ENCODE data around the gene SMIM7.
"Not testable (repeated sequence)": the region's sequence is repeated elsewhere in the genome, so short reads cannot be mapped to it uniquely, and the experiment has no call there.

The SMIM7 gene

DNA sequence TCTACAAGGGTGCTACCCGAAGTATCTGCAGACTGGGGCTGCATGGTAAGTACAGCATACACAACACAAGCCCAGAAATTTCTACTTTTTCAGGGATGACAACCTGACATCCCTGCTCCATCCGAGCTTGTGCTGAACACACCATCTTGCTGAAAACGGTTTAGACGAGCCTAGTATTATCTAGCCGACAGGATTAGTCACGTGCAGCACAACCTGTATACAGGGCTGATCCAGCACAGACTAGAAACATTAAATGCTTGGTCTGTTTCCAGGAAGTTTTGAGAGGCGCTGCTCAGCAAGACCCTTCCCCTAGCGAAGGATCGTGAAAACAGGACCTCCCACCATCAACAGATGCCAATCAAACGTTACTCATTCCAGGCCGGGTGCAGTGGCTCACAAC lies 4.2 kb downstream of the SMIM7 start:
- no peak for DNase-seq

DNA sequence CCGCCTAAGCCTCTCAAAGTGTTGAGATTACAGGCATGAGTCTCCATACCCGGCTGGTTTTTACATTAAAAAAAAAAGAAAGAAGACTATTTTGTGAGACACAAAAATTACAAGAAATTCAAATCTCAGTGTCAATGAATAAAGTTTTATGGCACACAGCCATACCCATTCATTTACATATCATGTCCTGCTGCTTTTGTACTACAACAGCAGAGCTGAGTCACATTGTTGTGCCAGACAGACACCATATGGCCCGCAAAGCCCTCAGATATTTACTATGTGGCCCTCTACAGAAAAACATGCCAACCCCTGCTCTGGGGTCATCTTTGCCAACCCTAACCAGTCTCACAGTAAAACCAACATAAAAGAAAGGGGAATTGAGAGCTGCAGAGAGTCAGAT lies 5.3 kb downstream of the SMIM7 start:
- no peak for DNase-seq

DNA sequence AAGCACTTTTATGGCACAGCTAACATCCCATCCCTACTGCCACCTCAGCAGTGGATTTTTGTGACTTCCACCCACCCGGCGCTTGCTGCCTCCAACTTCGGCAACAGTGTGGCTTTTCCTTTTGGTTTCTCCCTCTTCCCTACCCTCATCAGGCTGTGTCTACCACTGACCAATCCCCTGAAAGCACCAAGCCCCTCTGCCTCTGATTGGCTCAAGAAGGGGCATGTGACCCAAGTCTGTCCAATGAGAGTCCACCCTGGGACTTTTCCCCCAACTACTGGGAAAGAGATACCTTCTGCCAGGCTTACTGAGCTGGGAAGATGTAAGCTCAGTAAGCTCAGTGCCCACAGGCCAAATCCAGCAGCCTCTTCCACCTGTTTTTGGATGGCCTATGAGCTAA lies 5.8 kb downstream of the SMIM7 start:
- no peak for DNase-seq

DNA sequence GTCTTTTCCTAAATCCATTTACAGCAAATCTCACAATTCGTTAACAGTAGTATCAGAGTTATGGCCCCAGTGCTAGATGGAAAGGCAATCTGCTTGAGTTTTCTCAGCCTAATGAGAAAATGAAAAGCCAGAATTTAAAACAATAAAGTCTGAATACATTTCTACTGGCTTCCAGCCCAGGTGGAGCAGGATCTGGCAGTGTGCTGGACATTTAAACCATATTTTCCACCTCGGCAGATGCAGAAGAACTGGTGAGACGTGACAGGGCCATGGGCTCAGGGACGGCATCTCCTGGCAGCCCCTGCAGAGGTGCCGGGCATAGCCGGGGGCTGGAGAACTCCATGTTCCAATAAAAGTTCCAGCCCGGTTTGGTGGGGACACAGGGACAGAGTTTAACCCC lies 7.1 kb downstream of the SMIM7 start:
- no peak for DNase-seq

DNA sequence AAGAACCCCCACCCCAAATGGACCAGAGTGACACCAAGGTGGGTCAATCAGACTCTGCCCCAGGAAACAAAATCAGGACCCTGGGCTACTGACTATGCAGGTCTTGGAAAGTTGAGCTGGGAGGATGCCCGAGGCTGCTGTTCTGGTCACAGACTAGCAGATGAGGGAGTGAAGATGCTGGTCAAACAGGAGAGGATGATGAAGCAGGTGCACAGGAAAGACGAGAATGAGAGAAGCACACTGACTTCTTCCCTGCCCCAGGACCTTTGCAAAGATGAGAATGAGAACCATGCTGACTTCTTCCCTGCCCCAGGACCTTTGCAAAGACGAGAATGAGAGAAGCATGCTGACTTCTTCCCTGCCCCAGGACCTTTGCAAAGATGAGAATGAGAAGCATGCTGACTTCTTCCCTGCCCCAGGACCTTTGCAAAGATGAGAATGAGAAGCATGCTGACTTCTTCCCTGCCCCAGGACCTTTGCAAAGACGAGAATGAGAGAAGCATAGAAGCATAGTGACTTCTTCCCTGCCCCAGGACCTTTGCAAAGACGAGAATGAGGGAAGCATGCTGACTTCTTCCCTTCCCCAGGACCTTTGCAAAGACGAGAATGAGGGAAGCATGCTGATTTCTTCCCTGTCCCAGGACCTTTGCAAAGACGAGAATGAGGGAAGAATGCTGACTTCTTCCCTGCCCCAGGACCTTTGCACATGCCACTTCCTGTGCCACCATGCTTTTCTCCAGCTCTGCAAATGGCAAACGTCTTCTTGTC lies 8.3 kb downstream of the SMIM7 start:
- DNase-seq = not testable (repeated sequence)

DNA sequence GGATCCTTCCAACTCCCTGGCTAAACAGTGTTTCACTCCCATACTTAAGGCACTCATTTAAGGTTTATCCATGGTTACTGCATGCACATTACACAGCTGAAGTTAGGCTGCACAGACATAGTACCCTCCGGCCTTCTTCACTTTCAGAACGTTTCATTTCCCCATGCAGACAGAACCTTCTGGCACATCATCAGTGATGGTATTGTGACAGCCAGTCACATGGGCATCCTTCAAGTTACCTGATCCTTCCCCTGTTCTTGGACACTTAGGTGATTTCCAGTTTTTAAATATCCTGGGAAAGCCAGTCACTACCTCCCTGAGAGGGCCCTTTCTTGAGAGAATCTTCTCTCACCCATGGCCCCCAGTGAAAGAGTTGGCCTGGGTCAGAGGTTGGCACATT lies 9.1 kb downstream of the SMIM7 start:
- DNase-seq = no peak

DNA sequence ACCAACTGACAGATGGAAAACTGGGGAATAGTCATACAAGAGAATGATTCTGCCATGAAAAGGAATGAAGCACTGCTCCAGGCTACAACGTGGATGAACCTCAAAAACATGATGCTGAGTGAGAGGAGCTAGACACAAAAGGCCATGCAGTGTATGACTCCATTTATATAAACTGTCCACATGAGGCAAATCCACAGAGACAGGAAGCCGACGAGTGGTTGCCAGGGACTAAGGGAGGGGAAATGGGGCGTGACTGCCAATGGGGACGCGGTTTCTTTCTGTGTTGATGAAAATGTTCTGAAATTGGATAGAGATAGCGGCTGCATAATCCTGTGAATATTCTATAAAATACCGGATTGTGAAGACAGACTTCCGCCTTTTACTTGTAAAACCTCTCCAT lies 10.2 kb downstream of the SMIM7 start:
- DNase-seq = no peak

DNA sequence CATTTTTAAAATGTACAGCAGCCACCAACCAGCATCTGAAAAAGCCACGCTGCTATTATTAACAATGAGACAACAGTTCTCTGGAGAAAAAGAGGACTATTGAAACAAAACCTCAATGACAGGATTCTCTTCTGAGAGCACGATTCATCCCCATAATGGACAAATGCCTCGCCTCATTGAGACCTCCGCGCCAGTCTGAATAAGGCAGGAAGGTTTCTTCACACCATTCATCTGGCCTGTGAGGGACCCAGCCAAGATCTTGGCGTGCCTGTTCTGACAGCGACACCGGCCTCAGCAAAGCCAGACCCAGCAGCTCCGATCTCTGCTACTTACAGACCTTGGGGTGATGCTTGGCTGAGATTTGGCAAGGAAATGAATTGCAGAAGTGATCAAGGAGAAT lies 14.8 kb downstream of the SMIM7 start:
- DNase-seq = peak in 52 of 56 donors; percentile 1 to 90 (median 52)

DNA sequence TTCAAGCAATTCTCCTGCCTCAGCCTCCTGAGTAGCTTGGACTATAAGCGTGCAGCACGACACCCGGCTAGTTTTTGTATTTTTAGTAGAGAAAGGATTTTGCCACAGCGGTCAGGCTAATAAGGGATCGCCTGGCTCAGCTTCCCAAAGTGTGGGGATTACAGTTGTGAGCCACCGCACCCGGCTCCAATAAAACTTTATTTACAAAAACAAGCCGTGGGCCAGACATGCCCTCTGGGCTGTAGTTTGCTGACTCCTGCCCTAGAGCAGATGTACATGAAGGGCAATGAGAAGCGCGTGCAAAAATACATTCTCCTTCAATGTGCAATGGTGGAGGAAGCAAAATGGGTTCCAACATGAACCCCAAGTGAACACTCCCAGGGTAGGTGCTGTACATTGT lies 18.2 kb downstream of the SMIM7 start:
- DNase-seq = no peak

DNA sequence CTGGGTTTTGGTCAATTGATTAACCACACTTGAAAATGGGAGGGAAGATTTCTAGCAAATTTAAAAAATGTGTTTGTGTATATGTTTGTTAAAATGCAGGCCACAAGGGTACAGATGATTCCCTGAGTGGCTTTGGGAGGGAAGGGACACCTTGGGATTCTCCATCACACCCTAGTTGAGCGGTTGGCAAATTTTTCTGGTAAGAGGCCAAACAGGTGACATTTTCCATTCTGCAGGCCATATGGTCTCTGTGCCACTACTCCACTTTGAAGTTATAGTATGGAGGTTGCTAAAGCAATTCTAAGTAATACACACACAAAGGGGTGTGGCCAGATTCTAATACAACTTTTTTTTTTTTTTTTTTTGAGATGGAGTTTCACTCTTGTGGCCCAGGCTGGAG lies 19.0 kb downstream of the SMIM7 start:
- DNase-seq = no peak

DNA sequence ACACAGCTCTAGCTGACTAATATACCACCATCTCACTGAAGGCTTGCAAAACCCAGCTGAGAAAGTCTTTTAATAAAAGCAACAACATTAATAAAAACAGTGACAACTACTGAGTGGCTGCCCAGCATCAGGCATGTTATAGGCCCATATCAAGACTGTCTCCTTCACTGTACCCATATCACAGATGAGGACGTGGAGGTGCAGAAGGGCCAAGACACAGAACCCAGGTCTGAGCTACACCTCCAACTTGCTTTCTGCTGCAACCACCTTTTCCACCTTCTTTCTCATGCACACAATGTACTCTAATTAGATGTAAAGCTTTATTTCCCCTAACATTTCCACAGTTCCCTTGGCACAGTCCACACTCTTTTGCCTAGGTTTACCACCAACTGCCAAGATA lies 21.3 kb downstream of the SMIM7 start:
- no peak for DNase-seq

DNA sequence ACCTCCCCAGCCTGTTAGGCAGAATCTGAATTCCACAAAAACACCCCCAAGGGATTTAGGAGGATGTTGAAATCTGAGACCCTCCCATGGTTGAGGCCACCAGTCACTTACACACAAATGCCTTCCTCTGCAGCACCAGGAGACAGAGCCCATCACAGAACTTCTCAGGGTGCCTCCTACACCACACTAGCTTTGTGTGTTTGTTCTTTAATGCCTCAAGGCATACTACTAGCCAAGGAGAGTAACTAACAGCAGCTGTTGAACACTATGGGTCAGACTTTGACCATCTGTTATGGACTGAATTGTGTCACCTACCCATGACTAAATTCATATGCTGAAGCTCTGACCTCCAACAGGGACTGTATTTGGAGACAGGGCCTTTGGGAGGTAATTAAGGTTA lies 22.4 kb downstream of the SMIM7 start:
- DNase-seq = no peak

DNA sequence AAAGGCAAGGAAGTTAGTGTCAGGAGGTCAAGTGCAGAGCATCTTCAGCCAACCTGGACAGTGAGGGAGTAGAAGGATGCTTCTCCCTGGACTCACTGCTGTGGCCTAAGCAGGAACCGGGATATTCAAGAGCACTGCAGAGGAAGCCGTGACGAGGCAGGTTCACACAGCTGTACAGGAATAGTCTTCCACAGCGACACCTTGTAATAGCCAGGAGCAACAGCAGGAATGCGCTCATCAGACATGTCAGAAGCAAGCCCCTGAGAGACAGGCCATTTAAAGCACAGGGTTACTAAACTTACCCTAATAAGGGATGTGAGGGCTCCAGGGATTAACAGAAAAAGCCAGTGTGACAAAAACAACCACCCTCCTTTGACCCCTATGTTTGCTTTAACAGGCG lies 28.5 kb downstream of the SMIM7 start:
- no peak for DNase-seq

DNA sequence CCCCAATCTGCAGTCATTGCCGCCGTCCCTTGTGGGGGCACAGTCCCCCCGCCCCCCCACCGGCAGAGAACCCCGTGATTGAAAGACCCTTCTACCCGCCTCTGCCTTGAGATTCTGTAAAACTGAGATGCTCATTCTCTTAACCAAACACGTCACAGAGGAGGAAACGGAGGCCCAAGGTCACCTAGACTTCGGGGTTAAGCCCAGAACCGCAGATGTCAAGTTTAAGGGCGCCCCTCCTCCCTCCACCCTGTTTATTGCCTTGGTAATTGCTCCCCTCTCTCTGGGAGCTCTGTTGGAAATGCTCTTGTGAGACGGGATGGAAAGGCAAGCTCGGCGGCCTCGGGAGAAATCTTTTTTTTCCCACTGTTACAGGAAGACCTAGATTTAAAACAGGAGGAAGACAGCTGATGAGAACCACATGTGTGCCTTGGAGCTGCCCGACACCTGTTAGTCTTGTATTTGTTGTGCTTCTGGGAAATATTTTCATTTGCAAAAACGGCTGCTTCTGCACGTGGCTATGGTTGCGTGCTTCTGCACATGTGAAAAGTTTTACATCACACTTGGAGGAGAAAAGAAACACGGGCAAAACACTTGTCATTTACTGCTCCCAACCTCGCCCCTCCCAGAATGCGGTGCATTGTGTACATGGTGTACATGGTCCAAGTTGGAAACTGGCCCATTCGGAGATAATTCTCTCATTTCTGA lies 30.8 kb downstream of the SMIM7 start:
- peak in 3 of 56 donors; percentile 12 to 36 (median 20) for DNase-seq

DNA sequence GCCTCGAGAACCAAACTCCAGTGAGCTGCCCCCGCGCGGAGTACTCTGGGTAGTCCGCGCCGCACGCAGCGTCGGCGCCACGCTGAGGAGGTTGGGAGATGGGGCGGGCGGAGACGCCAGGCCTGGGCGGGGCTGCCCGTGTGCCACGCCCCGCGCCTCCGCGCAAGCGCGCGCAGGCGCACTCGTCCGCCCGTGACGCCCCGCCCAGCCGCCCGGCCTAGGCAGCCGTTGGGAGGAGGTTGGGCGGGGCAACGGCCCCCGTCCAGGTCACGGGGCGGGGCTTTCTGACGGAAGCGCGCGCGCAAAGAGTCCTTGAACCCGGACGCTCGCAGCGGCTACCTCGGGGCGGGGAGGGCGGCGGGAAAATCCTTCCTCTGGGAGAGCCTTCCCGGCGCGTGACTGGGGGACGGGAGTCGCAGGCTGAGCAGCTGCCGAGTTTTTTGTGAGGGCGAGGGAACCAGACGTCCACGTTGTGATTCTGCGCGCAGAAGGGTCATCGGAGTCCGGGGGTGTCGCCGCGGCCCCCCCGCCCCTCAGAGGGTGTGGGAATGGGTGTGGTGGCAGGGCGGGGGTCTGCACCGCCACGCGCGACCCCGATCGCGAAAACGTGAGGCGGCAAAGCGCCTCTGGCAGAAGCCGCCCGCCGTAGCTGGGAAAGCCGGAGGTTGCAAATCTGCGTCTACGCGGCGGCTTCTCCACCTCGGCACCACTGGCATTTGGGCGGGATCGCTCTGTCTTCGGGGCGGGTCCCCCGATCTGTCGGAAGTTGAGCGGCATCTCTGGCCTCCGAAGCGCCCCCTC lies 31.6 kb downstream of the SMIM7 start, which contains the start of gene MED26:
Gene MED26 (minus strand): TSS at position 22 of the 801 bp plus-strand sequence. CDS start 261 bp downstream, outside the sequence.
- peak; percentile 53 to 99 (median 92) for DNase-seq

DNA sequence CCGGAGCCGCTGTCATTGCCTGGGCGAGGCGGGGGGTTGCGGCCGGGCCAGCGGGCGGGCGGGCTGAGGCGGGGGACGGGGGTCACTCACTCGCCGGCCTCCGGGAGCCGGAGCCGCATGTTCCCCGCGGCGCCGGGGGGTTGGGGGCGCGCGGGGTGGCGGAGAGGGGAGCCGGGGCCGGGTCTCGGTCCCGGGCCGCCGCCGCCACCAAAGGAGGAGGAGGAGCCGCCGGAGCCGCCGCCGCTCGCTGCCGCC lies 32.1 kb downstream of the SMIM7 start:
- no peak for DNase-seq

DNA sequence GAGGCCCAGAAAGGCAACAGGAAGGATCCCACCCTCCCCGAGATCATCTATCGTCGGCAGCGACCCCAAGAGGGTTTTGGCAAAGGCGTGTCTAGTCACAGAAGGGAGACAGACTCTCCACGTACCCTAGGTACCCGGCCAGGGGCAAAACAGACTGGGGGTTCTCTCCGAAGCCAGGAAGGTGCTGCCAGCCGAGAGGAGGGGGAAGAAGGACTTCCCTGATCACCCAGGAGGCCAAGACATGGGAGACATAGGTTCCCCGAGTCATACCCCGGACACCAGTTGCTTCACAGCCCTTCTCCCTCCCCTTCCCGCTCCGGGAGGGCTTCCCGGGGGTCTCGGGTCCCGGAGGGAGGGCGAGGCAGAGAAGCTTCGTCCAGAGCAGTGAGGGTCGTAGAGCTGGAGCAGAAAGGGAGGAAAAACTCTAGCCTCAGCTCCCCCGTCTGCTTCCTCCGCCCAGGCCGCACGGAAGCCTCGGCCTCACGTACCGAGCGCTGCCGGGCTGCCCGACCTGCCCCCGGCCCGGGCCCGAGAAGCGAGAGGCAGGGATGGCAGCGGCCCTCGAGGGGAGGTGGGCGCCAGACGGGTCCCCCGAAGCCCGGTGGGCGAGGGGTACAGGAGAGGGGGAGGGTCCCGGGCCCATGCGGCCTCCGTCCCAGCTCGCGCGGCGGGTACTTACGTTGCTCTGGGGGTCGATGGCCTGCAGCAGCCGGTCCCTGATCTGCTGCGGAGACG lies 32.6 kb downstream of the SMIM7 start:
- peak in 1 of 56 donors; percentile 4 for DNase-seq

DNA sequence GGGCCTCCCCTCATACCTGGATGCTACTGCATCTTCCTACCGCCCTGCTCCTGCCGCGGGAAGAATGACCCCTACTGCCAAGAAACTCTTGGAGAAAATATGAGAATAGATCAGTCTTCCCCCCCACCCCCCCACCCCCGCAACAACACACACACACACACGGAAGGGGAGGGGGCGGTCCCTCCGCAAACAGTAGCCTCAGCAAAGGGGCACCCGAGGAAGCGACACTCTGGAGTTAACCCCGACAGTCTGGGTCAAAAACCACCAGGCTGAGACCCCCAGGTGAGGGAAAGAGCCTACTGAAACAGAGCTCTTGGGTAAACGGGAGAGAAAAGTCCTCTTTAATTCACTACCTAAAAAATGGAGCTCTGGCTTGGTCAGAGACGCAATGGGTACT lies 33.1 kb downstream of the SMIM7 start:
- no peak for DNase-seq

DNA sequence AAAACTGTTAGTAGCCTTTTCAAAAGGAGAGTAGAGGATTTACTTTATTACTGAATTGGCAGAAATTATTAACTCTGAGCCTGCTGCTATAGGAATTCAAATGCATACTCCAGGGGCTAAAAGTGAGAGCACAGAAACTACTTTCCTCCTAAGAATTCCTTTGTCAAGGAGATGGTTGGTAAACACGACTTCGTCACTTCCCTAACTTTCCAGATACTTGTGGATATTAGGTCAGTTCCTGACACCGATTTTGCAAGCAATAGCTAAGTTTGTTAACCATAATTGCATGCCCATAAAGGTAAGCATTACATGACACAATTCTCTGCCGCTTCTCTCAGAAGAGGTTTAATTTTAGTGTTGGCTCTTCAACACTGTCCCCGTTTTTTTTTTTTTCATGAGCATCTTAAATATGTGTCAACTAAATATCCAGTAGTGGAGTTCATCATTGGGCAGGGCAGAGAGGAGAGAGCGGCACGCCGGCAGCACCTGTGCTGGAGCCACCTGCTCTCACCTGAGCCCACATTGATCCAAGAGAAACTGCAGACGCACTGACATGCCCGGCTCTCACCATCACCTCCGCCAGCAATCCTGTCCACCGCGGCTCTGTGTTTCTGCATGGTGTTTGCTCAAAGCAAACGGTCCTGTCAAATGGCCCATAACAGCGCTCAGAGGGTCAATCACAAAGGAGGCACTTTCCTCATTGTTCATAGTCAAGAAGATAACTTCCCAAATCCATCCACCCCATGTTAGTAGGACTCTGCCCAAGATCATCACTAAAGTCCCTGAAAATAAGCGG lies 34.6 kb downstream of the SMIM7 start:
- DNase-seq = no peak

DNA sequence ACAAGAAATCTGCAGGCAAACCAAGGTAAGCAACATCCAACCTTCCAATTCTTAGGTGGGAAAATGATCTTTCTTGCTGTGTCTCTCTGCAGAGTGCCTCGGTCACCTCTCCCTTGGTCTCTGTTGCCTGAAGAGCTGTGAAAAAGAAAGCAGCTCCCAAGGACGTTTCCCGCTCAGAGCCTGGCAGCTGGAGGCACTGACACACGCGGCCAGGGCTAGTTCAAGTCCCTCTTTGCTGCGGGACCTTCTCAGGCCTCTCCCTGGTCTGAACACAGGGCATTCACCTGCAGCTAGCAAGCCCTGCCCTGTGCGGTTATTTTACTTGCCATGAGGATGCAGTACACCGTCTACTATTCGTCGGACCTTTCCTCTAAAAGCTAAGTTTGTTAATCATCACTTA lies 35.7 kb downstream of the SMIM7 start:
- no peak for DNase-seq

DNA sequence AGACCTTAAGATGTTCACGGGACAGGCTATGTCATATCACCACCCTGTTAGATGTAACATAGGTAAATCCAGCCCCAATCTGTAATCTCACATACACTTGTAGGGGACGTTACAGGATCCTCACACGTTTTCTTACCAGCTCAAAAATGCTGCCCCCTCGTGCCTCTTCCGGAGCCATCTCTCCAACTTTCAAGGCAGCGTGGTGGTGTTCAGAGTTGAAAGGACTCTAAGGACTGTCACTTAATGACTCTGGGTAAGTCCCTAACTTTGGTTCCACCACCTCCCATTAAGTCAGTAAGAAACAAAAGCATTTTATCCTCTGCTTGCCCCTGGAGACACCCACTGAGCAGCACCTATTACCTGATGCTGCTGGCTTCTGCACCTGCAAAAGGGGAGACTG lies 36.4 kb downstream of the SMIM7 start:
- no peak for DNase-seq

Data from amygdala (tissue), 56 donors.